ENCODE results near the gene KLHDC8B.
A peak's percentile ranks its signal among the peaks of the same experiment; 100 is the strongest.

Gene KLHDC8B
- total RNA-seq = 1.2 to 1.6 reads per million in 2 donors

DNA sequence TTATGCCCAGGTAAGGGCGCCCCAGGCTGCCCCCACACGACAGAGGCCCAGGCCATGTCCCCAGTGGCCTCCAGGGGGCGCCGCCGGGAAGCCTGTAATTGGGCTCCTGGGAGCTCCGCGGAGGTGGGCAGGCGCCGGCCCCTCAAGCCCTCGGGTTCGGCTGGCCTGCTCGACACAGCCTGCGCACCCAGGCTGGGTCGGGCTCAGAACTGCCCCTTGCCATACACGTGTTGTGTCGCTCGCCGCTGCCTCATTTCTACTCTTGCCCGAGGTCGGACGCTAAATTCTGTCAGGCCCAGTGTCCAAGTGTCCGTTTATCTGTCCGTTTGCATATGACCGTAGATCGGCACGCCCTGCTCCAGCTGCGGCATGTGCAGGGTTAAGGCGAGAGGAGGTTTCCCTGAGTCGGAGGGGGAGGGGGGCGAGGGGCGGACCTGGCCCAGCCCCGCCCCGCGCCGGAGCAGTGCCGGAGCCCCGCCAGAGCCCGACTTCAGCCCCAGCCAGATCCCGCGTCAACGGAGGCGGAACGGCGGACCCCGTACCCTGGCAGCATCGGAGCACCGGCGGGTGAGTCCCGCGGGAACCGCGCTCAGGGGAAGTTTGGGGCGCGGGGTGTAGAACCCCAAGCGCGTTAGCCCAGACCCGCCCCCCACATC lies at the start of gene KLHDC8B:
KLHDC8B (plus strand) TSS at position 480 of the 656 bp plus-strand sequence. CDS start 1,172 bp downstream, outside the sequence.
- DNase-seq = peak; percentile 63 to 77 (median 73)

- DNase-seq = no peak
Observed at GRCh38 chr3:49122022-49122421, 49.4 kb upstream of the KLHDC8B start.

GRCh38 chr3:49122451-49122850 lies 48.9 kb upstream of the KLHDC8B start:
- DNase-seq = no peak

DNA sequence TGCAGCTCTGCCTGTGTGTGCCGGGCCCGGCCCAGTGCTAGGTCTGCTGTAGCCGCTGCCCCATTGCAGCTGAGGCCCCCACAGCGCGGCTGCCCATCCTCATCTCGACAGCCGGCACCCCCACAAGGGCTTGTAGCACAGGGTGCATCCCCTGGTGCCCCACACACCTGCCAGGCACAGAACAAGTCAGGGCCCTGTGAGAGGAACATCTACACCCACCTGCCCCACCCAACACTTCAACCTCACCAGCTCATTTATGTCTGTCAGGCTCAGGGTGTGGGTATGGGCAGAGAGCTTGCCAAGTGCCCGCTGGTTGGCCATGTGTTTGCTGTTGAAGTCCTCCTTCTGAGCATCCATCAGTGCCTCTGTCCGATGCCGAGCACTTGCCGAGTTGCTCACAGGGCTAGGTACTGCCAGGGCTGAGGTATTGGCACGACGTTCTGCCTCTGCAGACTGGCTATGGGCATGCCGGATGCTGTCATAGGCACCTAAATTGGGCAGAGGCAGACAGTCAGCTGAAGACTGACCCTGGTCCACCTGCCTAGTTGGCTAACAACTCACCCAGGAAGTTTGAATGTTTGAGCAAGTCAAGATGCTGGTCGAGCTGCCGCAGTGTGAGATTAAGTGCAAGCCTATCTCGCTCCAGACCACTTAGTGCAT lies 48.4 kb upstream of the KLHDC8B start:
- no peak for DNase-seq

- no peak for DNase-seq
Observed at GRCh38 chr3:49123687-49124086, 47.7 kb upstream of the KLHDC8B start.

DNA sequence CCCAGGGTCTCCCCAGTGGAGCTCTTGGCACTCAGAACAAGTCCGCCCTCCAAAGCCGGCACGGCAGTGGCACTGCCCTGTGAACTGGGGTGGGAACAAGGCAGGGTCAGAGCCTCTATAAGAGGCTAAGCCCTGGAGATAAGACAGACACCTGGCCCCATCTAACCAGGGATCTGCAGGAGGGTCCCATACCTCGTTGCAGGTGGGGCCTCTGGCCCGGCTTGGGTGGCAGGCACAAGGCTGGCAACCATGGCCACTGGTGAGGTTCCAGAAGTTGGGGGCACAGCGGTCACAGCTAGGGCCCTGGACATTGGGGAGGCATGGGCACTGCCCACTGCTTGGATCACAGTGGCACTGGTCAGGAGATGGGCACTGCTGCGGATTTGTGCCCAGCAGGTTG lies 47.2 kb upstream of the KLHDC8B start:
- DNase-seq = no peak

GRCh38 chr3:49124991-49125670 lies 46.3 kb upstream of the KLHDC8B start:
- no peak for DNase-seq

- no peak for DNase-seq
Observed at GRCh38 chr3:49131040-49131439, 40.4 kb upstream of the KLHDC8B start.

- DNase-seq = no peak
Observed at GRCh38 chr3:49131576-49131975, 39.8 kb upstream of the KLHDC8B start.

GRCh38 chr3:49132073-49132436 lies 39.3 kb upstream of the KLHDC8B start:
- no peak for DNase-seq

DNA sequence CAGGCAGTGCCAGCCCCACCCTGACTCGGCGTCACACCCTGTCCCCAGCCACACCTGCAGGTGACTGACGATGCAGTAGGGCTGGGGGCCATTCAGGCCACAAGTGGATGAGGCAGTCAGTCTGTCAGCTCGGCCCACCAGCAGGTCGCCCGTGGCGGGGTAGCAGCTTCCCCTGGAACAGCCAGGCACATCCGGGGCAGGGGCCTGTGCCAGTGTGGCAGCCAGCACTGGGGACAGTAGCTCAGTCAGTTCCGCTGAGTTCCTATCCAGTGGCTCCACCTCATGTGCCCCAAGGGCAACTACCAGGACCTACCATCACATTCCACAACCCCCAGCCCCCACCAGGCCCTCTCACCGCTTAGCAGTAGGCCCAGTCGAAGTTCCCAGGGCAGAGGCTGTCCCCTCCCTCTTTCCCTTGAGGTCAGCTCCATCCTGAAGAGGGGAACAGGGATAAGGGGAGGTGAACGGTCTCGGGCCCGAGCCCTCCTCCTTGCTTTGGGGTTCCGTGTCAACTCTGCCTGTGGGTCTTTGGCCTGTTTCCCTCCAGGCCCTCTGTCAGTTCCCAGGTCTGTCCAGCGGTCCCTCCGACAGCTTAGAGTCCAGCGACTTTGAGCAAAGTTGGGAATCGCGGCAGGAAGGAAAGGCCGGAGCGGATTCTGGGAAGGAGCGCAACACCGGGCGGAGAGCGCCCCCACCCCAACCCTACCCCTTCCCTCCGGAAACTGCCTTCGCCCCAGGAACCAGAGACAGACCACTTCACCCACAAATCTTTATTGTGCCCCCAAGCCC lies 38.8 kb upstream of the KLHDC8B start, which contains the start of gene LAMB2:
LAMB2 (minus strand) TSS at position 614 of the 789 bp plus-strand sequence; CDS start at position 431, 183 bp downstream.
- no peak for DNase-seq

DNA sequence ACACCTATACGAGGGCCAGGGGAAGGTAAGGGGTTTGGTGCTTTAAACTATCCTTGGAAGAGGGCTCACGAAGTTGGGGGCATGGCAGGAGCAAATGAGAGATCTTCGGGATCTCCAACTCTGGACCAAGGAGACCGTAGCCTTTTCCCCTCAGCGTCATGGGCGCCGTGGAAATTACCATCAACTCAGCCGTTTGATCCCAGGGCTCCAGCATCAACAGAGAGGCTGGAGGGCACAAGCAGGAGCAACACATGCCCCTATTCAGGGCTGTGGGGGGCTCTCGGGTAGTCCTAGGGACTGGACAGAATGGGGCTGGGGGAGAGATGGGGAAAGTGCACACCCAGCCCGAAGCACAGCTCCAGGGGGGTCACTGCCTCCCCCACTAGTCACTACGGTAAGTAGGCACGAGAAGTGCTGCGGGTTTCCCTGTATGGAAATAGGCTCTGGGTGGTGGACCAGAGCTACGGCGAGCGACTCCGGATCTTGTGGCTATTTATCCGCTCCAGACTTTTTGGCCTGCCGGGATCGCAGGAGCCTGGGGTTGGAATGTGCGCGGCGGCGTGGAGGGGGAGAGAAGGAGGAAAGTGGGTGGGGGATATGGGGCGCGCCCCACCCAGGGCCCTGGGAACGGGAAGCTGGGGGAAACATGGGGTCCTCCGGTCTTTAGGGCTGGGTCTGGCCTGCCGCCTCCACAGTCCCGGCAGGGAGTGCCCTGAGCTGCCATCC lies 38.0 kb upstream of the KLHDC8B start:
- DNase-seq = no peak

DNA sequence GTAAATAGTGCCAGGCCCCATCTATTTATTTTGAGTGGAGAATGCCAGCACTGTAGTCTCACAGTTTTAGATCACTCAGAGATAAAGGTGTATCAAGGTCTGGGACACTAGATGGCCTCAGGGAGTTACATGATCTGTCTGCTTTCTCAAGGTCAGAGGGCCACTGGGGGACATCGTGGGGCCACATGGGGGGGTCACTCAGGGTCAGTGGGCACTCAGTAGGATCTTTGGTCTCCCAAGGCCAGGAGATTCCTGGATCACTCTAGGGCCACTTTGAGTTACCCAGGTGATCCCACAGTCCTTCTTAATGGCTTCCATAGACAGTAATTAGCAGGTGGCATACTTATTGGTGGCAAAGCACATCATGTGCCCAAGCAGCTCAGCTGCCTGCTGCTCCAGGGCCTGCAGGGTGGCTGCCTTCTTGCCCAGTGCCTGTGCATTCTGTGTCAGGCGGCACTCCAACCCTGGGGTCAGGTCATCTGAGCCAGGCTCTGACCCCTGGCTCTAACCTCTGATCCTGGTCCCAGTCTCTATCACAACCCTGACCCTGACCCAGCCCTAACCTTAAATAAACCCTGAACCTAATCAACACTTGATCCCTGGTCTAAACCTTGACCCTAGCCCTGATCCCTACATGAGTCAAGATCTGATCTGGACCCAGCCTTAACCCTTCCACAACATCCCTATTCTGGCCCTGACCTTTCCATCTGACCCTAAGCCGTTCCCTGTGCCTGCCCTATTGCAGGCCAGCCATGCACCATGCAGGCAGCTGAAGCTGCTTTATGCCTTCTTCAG lies 36.7 kb upstream of the KLHDC8B start:
- no peak for DNase-seq

DNA sequence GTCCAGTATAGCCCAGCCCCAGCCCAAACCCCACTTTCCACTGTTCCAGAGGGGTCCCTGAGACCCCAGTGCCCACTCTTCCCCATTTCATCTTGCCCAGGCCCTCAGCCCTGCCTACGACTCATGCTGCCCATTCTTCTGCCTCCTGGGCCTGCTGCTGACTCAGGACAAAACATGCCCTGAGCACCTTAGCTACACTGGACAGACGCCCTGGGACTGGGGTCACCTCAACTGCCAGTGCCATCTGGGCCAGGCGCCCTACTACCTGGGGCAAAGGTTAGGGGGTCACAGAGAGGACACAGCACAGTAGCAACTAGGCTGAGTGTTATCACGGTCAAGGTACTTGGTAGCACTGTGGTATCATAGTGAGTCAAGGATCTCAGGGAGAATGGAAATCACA lies 35.9 kb upstream of the KLHDC8B start:
- DNase-seq = no peak

DNA sequence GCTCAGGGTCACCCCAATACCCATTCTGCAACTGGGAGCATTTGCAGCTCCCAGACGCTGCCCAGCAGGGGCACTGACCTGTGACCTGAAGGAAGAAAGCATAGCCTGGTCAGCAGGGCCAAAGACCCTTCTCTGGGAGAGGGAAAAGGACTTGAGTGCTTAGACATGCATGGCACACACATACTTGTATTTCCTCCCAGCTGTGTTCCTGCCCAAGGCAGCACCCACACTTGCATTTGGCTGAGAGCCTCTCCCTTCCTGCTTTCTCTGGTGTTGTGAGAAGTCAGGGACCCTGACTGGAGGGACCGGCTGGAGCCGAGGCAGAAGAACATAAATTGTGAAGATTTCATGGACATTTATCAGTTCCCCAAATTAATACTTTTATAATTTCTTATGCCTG lies 31.3 kb upstream of the KLHDC8B start:
- DNase-seq = no peak

GRCh38 chr3:49148159-49148558 lies 23.2 kb upstream of the KLHDC8B start:
- DNase-seq = no peak

- no peak for DNase-seq
Observed at GRCh38 chr3:49151610-49152009, 19.8 kb upstream of the KLHDC8B start.

- DNase-seq = no peak
Observed at GRCh38 chr3:49153349-49153912, 18.0 kb upstream of the KLHDC8B start.

- DNase-seq = no peak
Observed at GRCh38 chr3:49157289-49157688, 14.1 kb upstream of the KLHDC8B start.

DNA sequence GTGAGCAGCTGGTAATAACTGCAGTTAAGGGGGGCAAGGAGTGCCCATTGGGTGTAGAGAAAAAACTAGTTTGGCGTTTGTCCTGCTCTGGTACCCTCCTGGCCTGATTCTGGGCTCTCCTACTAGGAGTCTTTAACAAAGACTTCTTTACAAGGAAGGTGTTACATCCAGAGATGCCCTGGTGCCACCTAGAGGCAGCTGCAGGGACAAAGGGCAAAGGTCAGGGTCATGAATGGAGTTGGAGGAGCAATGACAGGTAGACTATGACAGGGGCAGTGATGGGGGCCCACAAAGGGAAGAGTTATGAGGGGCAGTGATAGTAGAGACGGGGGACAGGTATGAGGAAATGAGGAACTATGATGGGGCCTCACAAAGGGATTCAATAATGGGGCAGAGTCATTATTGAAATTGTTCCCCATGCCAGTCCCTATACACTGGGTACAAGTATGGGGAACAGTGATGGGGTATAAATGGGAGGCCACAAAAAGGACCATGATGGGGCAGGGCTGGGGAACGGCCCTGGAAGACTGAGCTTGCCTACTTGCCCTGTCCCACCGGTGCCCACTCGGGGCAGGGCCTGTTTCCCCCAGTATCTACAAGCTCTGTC lies 13.2 kb upstream of the KLHDC8B start:
- DNase-seq = peak in 4 of 5 experiments; percentile 28 to 68 (median 48)

- no peak for DNase-seq
Observed at GRCh38 chr3:49158792-49159191, 12.6 kb upstream of the KLHDC8B start.
